Fibroblast of lung (primary cell): Measurements from ENCODE around the gene SEMA4C. TPM values are rescaled to one million over a fixed set of nuclear protein-coding genes. Genes with fewer than 3 reads are reported as not detected.

ENCODE experiments used
- DNase-seq, 2 donors: peaks; one replicate each; pipeline versions ENCODE4 v3.0.0 to v3.0.0-alpha.2; 2010; ENCODE audit warnings: low read depth in 2 of 2
- H2AFZ ChIP-seq: 2 replicates; pipeline ENCODE4 v1.5.1; 2012; ENCODE audit warnings: low read length, control low read depth, inconsistent platforms
- H3K27ac ChIP-seq: 2 replicates; pipeline ENCODE4 v1.5.1; 2011; ENCODE audit warnings: low read length, control low read depth; ENCODE audit not compliant: insufficient read depth
- H3K27me3 ChIP-seq: 2 replicates; pipeline ENCODE4 v1.5.1; 2011; ENCODE audit warnings: mild to moderate bottlenecking, low read length; ENCODE audit not compliant: control insufficient read depth, insufficient read depth
- H3K36me3 ChIP-seq: 2 replicates; pipeline ENCODE4 v1.5.1; 2011; ENCODE audit warnings: low read length; ENCODE audit not compliant: control insufficient read depth, insufficient read depth
- H3K4me1 ChIP-seq: 2 replicates; pipeline ENCODE4 v1.5.1; 2011; ENCODE audit warnings: low read length; ENCODE audit not compliant: control insufficient read depth, insufficient read depth; ENCODE audit errors: extremely low read depth
- H3K4me2 ChIP-seq: 2 replicates; pipeline ENCODE4 v1.5.1; 2011; ENCODE audit warnings: low read length, control low read depth; ENCODE audit not compliant: insufficient read depth; ENCODE audit errors: extremely low read depth
- H3K4me3 ChIP-seq, 4 experiments: fragments of 200-600 bp in 1 of 4; sonication (generic) in 1 of 4; replicated peaks in 1 of 4; 2 replicates each; pipeline ENCODE4 v1.5.1; 2011 to 2016; ENCODE audit warnings: low read length in 4 of 4, low read depth in 3 of 4, mild to moderate bottlenecking in 3 of 4, control low read depth in 2 of 4, inconsistent platforms in 1 of 4, mixed read lengths in 1 of 4; ENCODE audit not compliant: insufficient read depth in 1 of 4; ENCODE audit errors: control extremely low read depth in 1 of 4
- H3K79me2 ChIP-seq: 2 replicates; pipeline ENCODE4 v1.5.1; 2012; ENCODE audit warnings: mild to moderate bottlenecking, low read length, inconsistent platforms; ENCODE audit not compliant: control insufficient read depth, insufficient read depth
- H3K9ac ChIP-seq: 2 replicates; pipeline ENCODE4 v1.5.1; 2011; ENCODE audit warnings: mild to moderate bottlenecking, low read length, control low read depth; ENCODE audit not compliant: insufficient read depth
- H3K9me3 ChIP-seq: 2 replicates; pipeline ENCODE4 v1.5.1; 2012; ENCODE audit warnings: low read depth, low read length; ENCODE audit not compliant: control insufficient read depth, insufficient read depth
- H4K20me1 ChIP-seq: 2 replicates; pipeline ENCODE4 v1.5.1; 2011; ENCODE audit warnings: low read length; ENCODE audit not compliant: control insufficient read depth, insufficient read depth; ENCODE audit errors: extremely low read depth
- CTCF ChIP-seq, 2 donors: IDR thresholded peaks in 1 of 2; conservative IDR thresholded peaks in 1 of 2; 1 replicate in 1 of 2; 2 replicates in 1 of 2; pipeline ENCODE4 v1.5.1; 2011 to 2012; ENCODE audit warnings: low read length in 2 of 2, control low read depth in 1 of 2, inconsistent platforms in 1 of 2, low read depth in 1 of 2, mild to moderate bottlenecking in 1 of 2
- EZH2 ChIP-seq: IDR thresholded peaks from 2 replicates; pipeline ENCODE4 v1.5.1; 2012; ENCODE audit warnings: low read length, control low read depth, mild to moderate bottlenecking; ENCODE audit errors: missing control alignments
- polyA plus RNA-seq, 2 donors: library from polyadenylated mRNA; depleted of rRNA in 1 of 2; stranded (reverse) in 1 of 2; unstranded in 1 of 2; fragments of >200 nt; gene quantifications; 2 replicates each; pipeline ENCODE4 v1.2.1, GENCODE V29; 2011 to 2012; ENCODE audit warnings: missing spikeins in 1 of 2
- total RNA-seq: library from RNA; depleted of rRNA; stranded (reverse); fragments of >200 nt; gene quantifications from 2 replicates; pipeline ENCODE4 v1.2.1, GENCODE V29; 2014

SEMA4C gene
- total and polyA plus RNA-seq, 2 donors (not counting 1 experiment from before 2014, with no cell fraction given): 12.7 to 17.5 TPM

DNA sequence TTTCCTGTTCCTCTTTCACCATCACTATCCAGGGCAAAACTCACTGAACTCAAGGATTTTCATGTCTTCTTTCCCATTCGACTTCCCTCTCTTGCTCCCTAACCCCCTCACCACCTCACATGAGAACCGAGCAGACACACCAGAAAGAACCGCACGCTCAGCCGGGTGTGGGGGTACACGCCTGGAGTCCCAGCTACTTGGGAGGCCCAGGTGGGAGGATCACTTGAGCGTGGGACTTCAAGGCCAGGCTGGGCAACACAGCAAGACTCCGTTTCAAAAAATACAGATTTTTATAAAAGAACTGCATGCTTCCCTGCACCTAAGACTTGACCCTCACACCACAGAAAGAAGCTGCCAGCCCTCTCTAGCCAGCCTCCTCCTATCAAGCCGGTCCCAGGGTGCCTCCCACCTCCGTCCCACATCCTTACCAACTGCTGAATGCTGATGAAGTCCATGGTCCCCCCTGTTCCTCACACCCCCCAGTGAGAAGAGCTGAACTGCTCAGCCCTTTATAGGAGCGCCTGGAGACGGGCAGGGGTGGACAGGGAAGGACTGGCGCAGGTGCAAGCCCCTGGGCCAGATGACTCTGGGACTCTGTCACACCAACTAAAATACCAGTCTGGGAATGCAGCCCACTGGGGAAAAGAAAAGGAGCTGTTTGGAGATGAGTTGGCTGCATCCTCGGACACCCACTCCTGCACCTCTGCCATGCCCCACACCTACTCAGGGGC lies 26.2 kb downstream of the SEMA4C start, which contains the start of gene ANKRD23:
ANKRD23 (minus strand) TSS at position 484 of the 731 bp plus-strand sequence; CDS start at position 455, 29 bp downstream.
- Histone ChIP-seq H4K20me1 (no peaks in the 10 kb centered on the region), H3K27ac (no peak within 1 kb of the TSS), H3K9me3 (no peaks in the 10 kb centered on the region), H3K79me2 (no peaks in the 10 kb centered on the region), H3K27me3 (no peaks in the 10 kb centered on the region), H3K4me3 (no peak within 1 kb of the TSS), H3K4me1 (no peaks in the 10 kb centered on the region), H2AFZ (no peak within 1 kb of the TSS), H3K36me3 (no peaks in the 10 kb centered on the region), H3K4me2 (no peak within 1 kb of the TSS), H3K9ac (no peak within 1 kb of the TSS)
- no peak for DNase-seq
- no peak for TF ChIP-seq CTCF (conservative IDR thresholded peaks at IDR 0.05 in 1 of 2, IDR thresholded peaks at IDR 0.05 in 1 of 2; ENCODE audit: low read depth in 1 of 2, low read length in 2 of 2)
- no peak for TF ChIP-seq EZH2

GRCh38 chr2:96842600-96842999 lies 27.3 kb downstream of the SEMA4C start:
- no peaks in the 10 kb centered on the region for H3K79me2 ChIP-seq
- no peaks in the 10 kb centered on the region for H3K36me3 ChIP-seq
- no peaks in the 10 kb centered on the region for H3K27me3 ChIP-seq
- H3K27ac ChIP-seq: no peak overlapping the region
- no peak for DNase-seq
- no peak overlapping the region for H2AFZ ChIP-seq
- H3K4me1 ChIP-seq: no peaks in the 10 kb centered on the region
- H3K4me2 ChIP-seq: no peak overlapping the region
- TF ChIP-seq CTCF (conservative IDR thresholded peaks at IDR 0.05 in 1 of 2, IDR thresholded peaks at IDR 0.05 in 1 of 2; ENCODE audit: low read depth in 1 of 2, low read length in 2 of 2) (no peak), EZH2 (no peak)
- H3K4me3 ChIP-seq: no peak overlapping the region
- no peak overlapping the region for H3K9ac ChIP-seq
- H3K9me3 ChIP-seq: no peaks in the 10 kb centered on the region
- no peaks in the 10 kb centered on the region for H4K20me1 ChIP-seq

- TF ChIP-seq EZH2 (no peak), CTCF (conservative IDR thresholded peaks at IDR 0.05 in 1 of 2, IDR thresholded peaks at IDR 0.05 in 1 of 2; ENCODE audit: low read depth in 1 of 2, low read length in 2 of 2) (no peak)
- Histone ChIP-seq H3K9ac (no peak overlapping the region), H3K4me2 (no peak overlapping the region), H3K4me3 (no peak overlapping the region), H3K36me3 (no peaks in the 10 kb centered on the region), H3K27me3 (no peaks in the 10 kb centered on the region), H3K4me1 (no peaks in the 10 kb centered on the region), H2AFZ (no peak overlapping the region), H4K20me1 (no peaks in the 10 kb centered on the region), H3K9me3 (no peaks in the 10 kb centered on the region), H3K27ac (no peak overlapping the region), H3K79me2 (no peaks in the 10 kb centered on the region)
- DNase-seq: no peak
Measured at GRCh38 chr2:96841701-96842495, 28.0 kb downstream of the SEMA4C start.
